B cell (primary cell): ENCODE measurements around the gene ZSWIM6.

Source experiments
- CTCF ChIP-seq: fragments of 200-600 bp; IDR thresholded peaks from one replicate; pipeline ENCODE4 v1.8.0; 2022; ENCODE audit warnings: antibody characterized with exemption, mild to moderate bottlenecking
- EZH2 ChIP-seq: IDR thresholded peaks from 2 replicates; pipeline ENCODE4 v1.6.1; 2012; ENCODE audit warnings: borderline replicate concordance, low read depth, mild to moderate bottlenecking, moderate library complexity, low read length; ENCODE audit not compliant: insufficient read depth, poor library complexity, severe bottlenecking

- TF ChIP-seq CTCF (no peak), EZH2 (no peak)
Measured at GRCh38 chr5:61402970-61403900, 71.2 kb downstream of the ZSWIM6 start.
